Upper lobe of left lung (tissue), 6 donors: ENCODE data around the gene NDUFV3. TPM values are rescaled to one million over a fixed set of nuclear protein-coding genes. Genes with fewer than 3 reads are reported as not detected.
"Not testable (repeated sequence)": the region's sequence is repeated elsewhere in the genome, so short reads cannot be mapped to it uniquely, and the experiment has no call there.

Source experiments
- ATAC-seq, 2 donors: fragments of 200-7000 bp; cut with Tn5 transposase; one replicate each; pipeline ENCODE4 v1.9.1; 2022; ENCODE audit warnings: mild to moderate bottlenecking in 2 of 2, moderate library complexity in 2 of 2; ENCODE audit not compliant: low FRiP score in 2 of 2
- DNase-seq, 2 donors: peaks; one replicate each; pipeline ENCODE4 v3.0.0-alpha.2; 2019 to 2020
- H3K27ac ChIP-seq, 4 donors: fragments of 200-600 bp; sonication (generic); one replicate each; pipeline ENCODE4 v1.5.1; 2016 to 2019
- H3K27me3 ChIP-seq, 4 donors: fragments of 200-600 bp; sonication (generic); one replicate each; pipeline ENCODE4 v1.5.1; 2017 to 2019
- H3K36me3 ChIP-seq, 4 donors: fragments of 200-600 bp; sonication (generic); one replicate each; pipeline ENCODE4 v1.5.1; 2016 to 2019
- H3K4me1 ChIP-seq, 4 donors: fragments of 200-600 bp; sonication (generic); one replicate each; pipeline ENCODE4 v1.5.1; 2018 to 2019
- H3K4me3 ChIP-seq, 4 donors: fragments of 200-600 bp; sonication (generic); one replicate each; pipeline ENCODE4 v1.5.1; 2017 to 2019; ENCODE audit warnings: mild to moderate bottlenecking in 2 of 4, moderate library complexity in 1 of 4
- H3K9me3 ChIP-seq, 4 donors: fragments of 200-600 bp; sonication (generic); one replicate each; pipeline ENCODE4 v1.5.1; 2018 to 2019
- CTCF ChIP-seq, 6 experiments: fragments of 450-650 bp in 4 of 6; fragments of 200-600 bp in 2 of 6; sonication (generic) in 2 of 6; IDR thresholded peaks; one replicate each; pipeline ENCODE4 v1.5.1; 2016 to 2019; ENCODE audit warnings: antibody characterized with exemption in 6 of 6
- EP300 ChIP-seq, 4 donors: sonication (generic); formaldehyde crosslinking; IDR thresholded peaks; one replicate each; pipeline ENCODE4 v1.5.1; 2017; ENCODE audit warnings: antibody characterized with exemption in 4 of 4, control low read depth in 2 of 4
- POLR2A ChIP-seq, 4 donors: fragments of 450-650 bp; IDR thresholded peaks; one replicate each; pipeline ENCODE4 v1.5.1; 2016 to 2017; ENCODE audit warnings: antibody characterized with exemption in 4 of 4, mild to moderate bottlenecking in 2 of 4
- POLR2AphosphoS5 ChIP-seq, 2 donors: sonication (generic); formaldehyde crosslinking; IDR thresholded peaks; one replicate each; pipeline ENCODE4 v1.5.1; 2017; ENCODE audit warnings: antibody characterized with exemption in 2 of 2
- WGBS, 2 donors: methylation state at CpG; one replicate each; pipeline ENCODE4 v1.1.5; 2017 to 2018; 5-methylcytosine and 5-hydroxymethylcytosine counted together
- total RNA-seq, 6 donors: library from RNA; depleted of rRNA in 4 of 6; stranded (reverse); fragments of >200 nt in 4 of 6; gene quantifications; one replicate each; pipeline versions ENCODE4 v1.1.0 to v1.2.1, GENCODE V29; 2016 to 2021
- donor health status: DM: no; HTN: no; CAD: no; lungs with moderate emphysema.
- donor health status: DM: no; HTN: yes; CAD: no; lungs with severe emphysema.

NDUFV3 gene
- total RNA-seq, 6 donors from 2014 or later, result 33.7 to 97.4 (median 44.9) TPM

GRCh38 chr21:42905195-42905594 is 12.1 kb downstream of the NDUFV3 start:
- no peak overlapping the region for H3K27ac ChIP-seq
- no peak overlapping the region for H3K4me3 ChIP-seq
- H3K4me1 ChIP-seq, result peaks cover 0 to 8% (median 0%) of the 10 kb centered on the region in 4 donors
- ATAC-seq, result no peak
- DNase-seq, result no peak
- no peaks in the 10 kb centered on the region for H3K9me3 ChIP-seq
- peaks cover 20 to 89% (median 64%) of the 10 kb centered on the region in 4 donors for H3K36me3 ChIP-seq
- no peaks in the 10 kb centered on the region for H3K27me3 ChIP-seq
- WGBS, 2 donors, result 96 to 99% methylated on average over 8 of the region's 8 CpGs
- TF ChIP-seq POLR2A (IDR thresholded peaks at IDR 0.05), result no peak
- no peak for TF ChIP-seq CTCF (IDR thresholded peaks at IDR 0.05)
- TF ChIP-seq POLR2AphosphoS5 (IDR thresholded peaks at IDR 0.05), result no peak
- no peak for TF ChIP-seq EP300 (IDR thresholded peaks at IDR 0.05)

DNA sequence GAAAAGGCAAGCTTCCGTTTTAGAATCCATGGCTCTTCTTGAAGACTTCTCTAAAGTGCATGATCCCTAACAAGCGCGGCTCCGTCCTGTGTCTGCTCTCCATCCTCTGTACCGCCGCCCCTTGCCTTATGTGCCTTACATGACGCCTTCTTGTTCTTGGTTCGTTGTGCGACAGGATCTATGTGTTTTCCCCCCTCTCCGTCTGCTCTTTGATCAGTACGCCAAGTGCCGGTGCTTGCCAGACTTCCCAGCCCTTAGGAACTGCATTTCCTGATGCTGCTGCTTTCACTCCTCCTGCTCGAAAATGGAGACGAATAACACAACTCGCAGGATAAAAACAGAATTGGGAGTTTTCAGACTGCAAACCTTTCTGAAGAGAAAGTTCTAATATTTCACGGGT is 13.1 kb downstream of the NDUFV3 start:
- Histone ChIP-seq H3K27me3 (no peaks in the 10 kb centered on the region), H3K4me3 (no peak overlapping the region)
- 96 to 97% methylated on average over 16 of the region's 16 CpGs for WGBS, 2 donors

GRCh38 chr21:42908484-42908883 is 15.4 kb downstream of the NDUFV3 start:
- not testable (repeated sequence) for H3K4me3 ChIP-seq, H3K27ac ChIP-seq, H3K9me3 ChIP-seq, DNase-seq, H3K4me1 ChIP-seq, H3K27me3 ChIP-seq, ATAC-seq
- peaks cover 21 to 91% (median 72%) of the 10 kb centered on the region in 4 donors for H3K36me3 ChIP-seq
- WGBS, 2 donors, result 81 to 90% methylated on average over 7 to 9 of the region's 9 CpGs

More for the DNA sequence above, 13.1 kb downstream of the NDUFV3 start:
- Histone ChIP-seq H3K9me3 (no peaks in the 10 kb centered on the region), H3K36me3 (peaks cover 23 to 90% (median 67%) of the 10 kb centered on the region in 4 donors), H3K27ac (no peak overlapping the region), H3K4me1 (no peaks in the 10 kb centered on the region)
- ATAC-seq (no peak), DNase-seq (no peak)
- TF ChIP-seq POLR2A (IDR thresholded peaks at IDR 0.05), result no peak
- no peak for TF ChIP-seq POLR2AphosphoS5 (IDR thresholded peaks at IDR 0.05)
- no peak for TF ChIP-seq CTCF (IDR thresholded peaks at IDR 0.05)
- TF ChIP-seq EP300 (IDR thresholded peaks at IDR 0.05), result no peak

DNA sequence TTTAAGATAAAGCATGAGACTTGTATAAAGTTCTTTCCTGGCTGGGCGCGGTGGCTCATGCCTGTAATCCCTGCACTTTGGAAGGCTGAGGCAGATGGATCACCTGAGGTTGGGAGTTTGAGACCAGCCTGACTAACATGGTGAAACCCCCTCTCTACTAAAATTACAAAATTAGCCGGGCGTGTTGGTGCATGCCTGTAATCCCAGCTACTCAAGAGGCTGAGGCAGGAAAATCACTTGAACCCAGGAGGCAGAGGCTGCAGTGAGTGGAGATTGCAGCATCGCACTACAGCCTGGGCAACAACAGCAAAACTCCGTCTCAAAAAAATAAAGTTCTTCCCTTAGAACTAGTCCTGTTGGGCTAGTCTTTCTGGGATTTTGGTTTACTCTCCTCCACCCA is 18.8 kb downstream of the NDUFV3 start:
- WGBS, 2 donors, result 91 to 92% methylated on average over 6 of the region's 6 CpGs
- peaks cover 13 to 59% (median 42%) of the 10 kb centered on the region in 4 donors for H3K36me3 ChIP-seq
- H3K4me3 ChIP-seq, result not testable (repeated sequence)

GRCh38 chr21:42913476-42913875 is 20.4 kb downstream of the NDUFV3 start:
- Histone ChIP-seq H3K36me3 (peaks cover 13 to 48% (median 34%) of the 10 kb centered on the region in 4 donors), H3K27me3 (no peaks in the 10 kb centered on the region), H3K4me3 (no peak overlapping the region), H3K4me1 (no peaks in the 10 kb centered on the region), H3K27ac (no peak overlapping the region), H3K9me3 (no peaks in the 10 kb centered on the region)
- no peak for DNase-seq
- peak in 1 of 2 donors; percentile 39 for ATAC-seq
- no peak for TF ChIP-seq POLR2AphosphoS5 (IDR thresholded peaks at IDR 0.05)
- WGBS, 2 donors, result 84 to 89% methylated on average over 7 of the region's 7 CpGs

More for the DNA sequence above, 18.8 kb downstream of the NDUFV3 start:
- not testable (repeated sequence) for H3K27ac ChIP-seq, DNase-seq, H3K9me3 ChIP-seq, ATAC-seq, H3K4me1 ChIP-seq, H3K27me3 ChIP-seq

DNA sequence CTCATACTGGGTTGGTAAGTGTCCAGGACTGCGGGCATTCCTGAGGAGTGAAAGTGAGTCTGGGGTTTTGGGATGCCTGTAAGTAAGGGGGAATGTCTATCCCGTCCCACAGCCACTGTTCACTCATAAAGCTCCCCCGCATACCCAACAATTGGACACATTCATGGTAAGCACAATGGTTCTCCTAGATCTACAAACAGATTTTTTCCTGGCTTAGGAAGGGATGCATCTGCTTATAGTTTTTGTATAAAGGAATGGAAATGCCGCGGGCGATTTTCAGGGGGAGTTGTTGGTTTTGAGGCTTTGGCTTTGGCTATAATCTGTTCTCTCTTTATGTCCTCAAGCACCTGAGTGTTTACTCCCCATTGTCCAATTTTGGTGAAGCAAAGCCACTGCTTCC is 25.2 kb downstream of the NDUFV3 start:
- ATAC-seq (no peak), DNase-seq (no peak)
- Histone ChIP-seq H3K4me1 (no peaks in the 10 kb centered on the region), H3K4me3 (no peak overlapping the region), H3K36me3 (peaks cover 0 to 4% (median 0%) of the 10 kb centered on the region in 4 donors), H3K9me3 (no peaks in the 10 kb centered on the region), H3K27ac (no peak overlapping the region), H3K27me3 (no peaks in the 10 kb centered on the region)
- WGBS, 2 donors, result 87 to 96% methylated on average over 6 of the region's 6 CpGs
- no peak for TF ChIP-seq EP300 (IDR thresholded peaks at IDR 0.05)
- no peak for TF ChIP-seq POLR2A (IDR thresholded peaks at IDR 0.05)
- no peak for TF ChIP-seq POLR2AphosphoS5 (IDR thresholded peaks at IDR 0.05)
- no peak for TF ChIP-seq CTCF (IDR thresholded peaks at IDR 0.05)
